ENCODE data around the gene ASB16. TPM values are rescaled to one million over a fixed set of nuclear protein-coding genes. Genes with fewer than 3 reads are reported as not detected.

Gene ASB16
- total RNA-seq, 1 donor, result not detected

DNA sequence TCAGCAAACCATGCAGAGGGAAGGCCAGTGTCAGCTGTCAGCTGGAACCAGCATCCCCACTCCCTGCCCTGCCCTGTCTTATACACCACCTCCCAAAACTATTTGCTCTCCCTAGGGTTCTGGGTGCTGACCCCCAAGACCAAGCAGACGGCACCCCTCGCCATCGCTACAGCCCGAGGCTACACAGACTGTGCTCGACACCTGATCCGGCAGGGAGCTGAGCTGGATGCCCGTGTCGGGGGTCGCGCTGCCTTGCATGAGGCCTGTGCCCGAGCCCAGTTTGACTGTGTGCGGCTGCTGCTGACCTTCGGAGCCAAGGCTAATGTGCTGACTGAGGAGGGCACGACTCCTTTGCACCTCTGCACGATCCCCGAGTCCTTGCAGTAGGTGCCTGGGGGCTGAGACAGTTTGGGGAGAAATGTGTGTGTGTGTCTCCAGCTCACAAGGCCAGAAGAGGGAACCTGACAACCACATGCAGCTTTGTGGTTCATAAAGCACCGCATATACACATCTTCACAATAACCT lies 1.5 kb downstream of the ASB16 start:
- Histone ChIP-seq H3K27me3 (ENCODE audit: insufficient read depth, low read length) (no peaks in the 10 kb centered on the region), H3K4me3 (ENCODE audit: low read length) (no peak overlapping the region), H3K4me1 (ENCODE audit: insufficient read depth, low read length) (peaks cover 4% of the 10 kb centered on the region), H3K9me3 (ENCODE audit: low read depth, low read length) (no peaks in the 10 kb centered on the region)

DNA sequence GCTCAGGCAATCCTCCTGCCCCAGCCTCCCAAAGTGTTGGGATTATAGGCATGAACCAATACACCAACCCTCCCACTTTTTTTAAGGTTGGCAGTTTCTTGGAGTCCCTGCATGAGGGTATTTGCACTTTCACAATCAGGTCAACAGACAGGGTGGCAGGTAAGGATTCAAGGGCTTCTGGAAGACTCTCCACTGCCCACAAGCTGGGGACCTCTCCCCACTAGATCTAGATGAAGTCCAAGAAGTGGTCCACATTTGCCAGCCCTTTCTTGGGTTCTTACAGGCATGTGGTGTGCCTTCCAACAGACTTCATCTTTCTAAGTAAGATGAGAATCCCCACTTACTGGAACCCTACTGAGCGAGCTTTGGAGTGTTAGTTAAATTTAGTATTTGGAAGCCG lies 3.9 kb downstream of the ASB16 start:
- no peaks in the 10 kb centered on the region for H3K27me3 ChIP-seq (ENCODE audit: insufficient read depth, low read length)
- H3K4me1 ChIP-seq (ENCODE audit: insufficient read depth, low read length), result peaks cover 8% of the 10 kb centered on the region
- no peaks in the 10 kb centered on the region for H3K9me3 ChIP-seq (ENCODE audit: low read depth, low read length)
- H3K4me3 ChIP-seq (ENCODE audit: low read length), result no peak overlapping the region

DNA sequence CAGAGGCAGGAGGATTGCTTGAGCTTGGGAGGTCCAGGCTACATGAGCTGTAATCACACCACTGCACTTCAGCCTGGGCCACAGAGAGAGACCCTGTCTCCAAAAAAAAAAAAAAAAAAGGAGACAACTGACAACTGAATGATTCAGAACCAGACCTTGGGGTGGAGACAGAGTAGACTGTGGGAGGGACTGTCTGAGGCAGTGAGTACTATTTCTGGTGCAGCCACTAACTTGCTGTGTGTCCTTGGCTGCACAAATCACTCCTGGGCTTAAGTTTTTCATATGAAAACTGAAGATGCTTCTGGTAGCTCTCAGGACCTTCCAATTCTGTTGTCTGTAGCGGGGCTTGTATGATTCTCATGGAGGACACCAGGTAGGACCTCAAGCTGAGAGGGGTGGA lies 5.8 kb downstream of the ASB16 start:
- H3K4me3 ChIP-seq (ENCODE audit: low read length), result no peak overlapping the region
- H3K4me1 ChIP-seq (ENCODE audit: insufficient read depth, low read length), result peaks cover 8% of the 10 kb centered on the region
- no peaks in the 10 kb centered on the region for H3K27me3 ChIP-seq (ENCODE audit: insufficient read depth, low read length)
- no peaks in the 10 kb centered on the region for H3K9me3 ChIP-seq (ENCODE audit: low read depth, low read length)

DNA sequence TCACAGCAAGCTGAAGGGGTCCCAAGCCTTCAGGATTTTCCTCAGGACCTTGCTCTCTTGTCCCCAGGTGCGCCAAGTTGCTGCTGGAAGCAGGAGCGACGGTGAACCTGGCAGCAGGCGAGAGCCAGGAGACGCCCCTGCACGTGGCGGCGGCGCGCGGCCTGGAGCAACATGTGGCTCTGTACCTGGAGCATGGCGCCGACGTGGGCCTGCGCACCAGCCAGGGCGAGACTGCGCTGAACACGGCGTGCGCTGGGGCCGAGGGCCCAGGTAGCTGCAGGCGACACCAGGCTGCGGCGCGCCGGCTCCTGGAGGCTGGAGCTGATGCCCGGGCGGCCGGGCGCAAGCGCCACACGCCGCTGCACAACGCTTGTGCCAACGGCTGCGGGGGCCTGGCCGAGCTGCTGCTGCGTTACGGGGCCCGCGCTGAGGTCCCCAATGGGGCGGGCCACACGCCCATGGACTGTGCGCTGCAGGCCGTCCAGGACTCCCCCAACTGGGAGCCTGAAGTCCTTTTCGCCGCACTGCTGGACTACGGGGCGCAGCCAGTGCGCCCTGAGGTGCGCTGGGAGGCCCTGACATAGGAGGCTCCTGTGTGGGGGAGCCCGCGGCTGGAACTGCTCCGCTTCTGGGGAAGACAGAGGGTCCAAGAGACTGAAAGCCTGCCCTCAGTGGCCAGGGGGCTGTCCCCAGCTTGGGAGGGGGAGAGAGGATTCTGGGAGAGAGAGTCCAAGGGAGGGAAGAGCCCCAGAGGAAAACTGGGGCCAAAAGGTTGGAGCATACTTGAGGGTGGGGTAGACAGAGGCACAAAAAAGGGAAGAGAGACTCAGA lies 6.4 kb downstream of the ASB16 start:
- Histone ChIP-seq H3K4me3 (ENCODE audit: low read length) (no peak overlapping the region), H3K4me1 (ENCODE audit: insufficient read depth, low read length) (peaks cover 8% of the 10 kb centered on the region), H3K9me3 (ENCODE audit: low read depth, low read length) (no peaks in the 10 kb centered on the region), H3K27me3 (ENCODE audit: insufficient read depth, low read length) (no peaks in the 10 kb centered on the region)

DNA sequence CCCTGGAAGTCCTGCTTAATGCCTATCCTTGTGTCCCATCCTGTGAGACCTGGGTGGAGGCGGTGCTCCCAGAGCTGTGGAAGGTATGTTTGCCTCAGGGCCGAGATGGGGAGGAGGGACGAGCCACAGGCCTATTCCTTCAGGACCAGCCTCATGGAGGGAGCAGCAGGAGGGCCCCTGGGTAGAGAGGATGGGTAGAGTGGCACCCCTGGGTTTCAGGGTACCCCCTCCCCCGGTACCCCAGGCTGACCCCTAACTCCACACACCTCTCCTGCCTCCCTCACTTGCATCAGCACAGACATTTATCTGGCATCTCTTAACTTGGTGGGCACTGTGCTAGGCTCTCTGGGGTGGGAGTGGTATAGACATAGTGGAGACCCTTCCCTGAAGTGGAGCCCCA lies 7.1 kb downstream of the ASB16 start:
- H3K4me1 ChIP-seq (ENCODE audit: insufficient read depth, low read length), result peaks cover 8% of the 10 kb centered on the region
- no peaks in the 10 kb centered on the region for H3K27me3 ChIP-seq (ENCODE audit: insufficient read depth, low read length)
- H3K4me3 ChIP-seq (ENCODE audit: low read length), result no peak overlapping the region
- H3K9me3 ChIP-seq (ENCODE audit: low read depth, low read length), result no peaks in the 10 kb centered on the region

DNA sequence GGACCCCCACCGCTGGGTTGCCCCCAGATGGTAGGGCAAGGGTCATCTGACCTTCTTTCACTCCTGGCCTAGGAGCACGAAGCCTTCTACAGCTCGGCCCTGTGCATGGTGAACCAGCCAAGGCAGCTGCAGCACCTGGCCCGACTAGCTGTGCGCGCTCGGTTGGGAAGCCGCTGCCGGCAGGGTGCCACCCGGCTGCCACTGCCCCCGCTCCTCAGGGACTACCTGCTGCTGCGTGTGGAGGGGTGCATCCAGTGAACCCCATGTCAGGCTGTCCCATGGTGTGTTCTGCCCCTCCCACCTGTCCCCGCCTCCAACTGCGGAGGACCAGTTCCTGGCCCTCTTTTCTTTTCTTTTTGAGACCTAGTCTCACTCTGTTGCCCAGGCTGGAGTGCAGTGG lies 7.6 kb downstream of the ASB16 start:
- H3K4me3 ChIP-seq (ENCODE audit: low read length), result no peak overlapping the region
- peaks cover 8% of the 10 kb centered on the region for H3K4me1 ChIP-seq (ENCODE audit: insufficient read depth, low read length)
- H3K9me3 ChIP-seq (ENCODE audit: low read depth, low read length), result no peaks in the 10 kb centered on the region
- no peaks in the 10 kb centered on the region for H3K27me3 ChIP-seq (ENCODE audit: insufficient read depth, low read length)

DNA sequence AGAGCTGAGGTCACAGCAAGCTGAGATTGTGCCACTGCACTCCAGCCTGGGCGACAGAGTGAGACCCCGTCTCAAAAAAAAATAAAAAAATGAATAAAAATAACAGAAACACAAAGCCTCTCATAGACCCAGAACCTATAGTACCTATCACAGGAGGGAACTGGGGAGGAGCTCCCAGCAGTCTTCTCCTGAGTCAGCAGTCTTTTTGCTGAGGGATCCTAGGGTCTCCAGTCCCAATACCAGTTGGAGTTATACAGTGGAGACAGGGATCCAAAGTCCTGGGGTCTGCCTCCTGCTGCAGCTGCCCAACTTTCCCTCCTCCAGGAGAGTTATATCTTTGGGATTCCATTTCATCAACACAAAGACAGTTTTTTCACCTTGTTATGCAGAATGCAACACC lies 12.5 kb downstream of the ASB16 start:
- Histone ChIP-seq H3K9me3 (ENCODE audit: low read depth, low read length) (no peaks in the 10 kb centered on the region), H3K27me3 (ENCODE audit: insufficient read depth, low read length) (no peaks in the 10 kb centered on the region), H3K4me1 (ENCODE audit: insufficient read depth, low read length) (peaks cover 36% of the 10 kb centered on the region), H3K4me3 (ENCODE audit: low read length) (no peak overlapping the region)

DNA sequence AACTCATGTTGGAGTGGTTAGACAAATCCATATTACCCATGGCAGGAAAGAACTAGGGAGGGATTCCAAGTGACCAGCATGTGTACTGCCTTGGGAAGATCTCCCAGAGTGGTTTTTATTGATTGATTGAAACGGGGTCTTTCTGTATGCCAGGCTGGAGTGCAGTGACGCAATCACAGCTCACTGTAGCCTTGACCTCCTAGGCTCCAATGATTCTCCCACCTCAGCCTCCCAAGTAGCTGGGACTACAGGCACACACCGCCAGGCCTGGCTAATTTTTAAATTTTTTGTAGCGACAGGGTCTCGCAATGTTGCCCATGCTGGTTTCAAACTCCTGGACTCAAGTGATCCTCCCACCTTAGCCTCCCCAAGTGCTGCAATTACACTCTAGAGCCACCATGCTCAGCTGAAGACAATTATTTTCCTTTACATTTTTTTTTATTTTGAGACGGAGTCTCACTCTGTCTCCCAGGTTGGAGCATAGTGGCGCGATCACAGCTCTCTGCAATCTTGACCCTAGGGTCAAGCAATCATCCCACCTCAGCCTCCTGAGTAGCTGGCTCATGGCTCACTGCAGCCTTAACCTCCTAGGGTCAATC lies 13.8 kb downstream of the ASB16 start:
- peaks cover 40% of the 10 kb centered on the region for H3K4me1 ChIP-seq (ENCODE audit: insufficient read depth, low read length)

DNA sequence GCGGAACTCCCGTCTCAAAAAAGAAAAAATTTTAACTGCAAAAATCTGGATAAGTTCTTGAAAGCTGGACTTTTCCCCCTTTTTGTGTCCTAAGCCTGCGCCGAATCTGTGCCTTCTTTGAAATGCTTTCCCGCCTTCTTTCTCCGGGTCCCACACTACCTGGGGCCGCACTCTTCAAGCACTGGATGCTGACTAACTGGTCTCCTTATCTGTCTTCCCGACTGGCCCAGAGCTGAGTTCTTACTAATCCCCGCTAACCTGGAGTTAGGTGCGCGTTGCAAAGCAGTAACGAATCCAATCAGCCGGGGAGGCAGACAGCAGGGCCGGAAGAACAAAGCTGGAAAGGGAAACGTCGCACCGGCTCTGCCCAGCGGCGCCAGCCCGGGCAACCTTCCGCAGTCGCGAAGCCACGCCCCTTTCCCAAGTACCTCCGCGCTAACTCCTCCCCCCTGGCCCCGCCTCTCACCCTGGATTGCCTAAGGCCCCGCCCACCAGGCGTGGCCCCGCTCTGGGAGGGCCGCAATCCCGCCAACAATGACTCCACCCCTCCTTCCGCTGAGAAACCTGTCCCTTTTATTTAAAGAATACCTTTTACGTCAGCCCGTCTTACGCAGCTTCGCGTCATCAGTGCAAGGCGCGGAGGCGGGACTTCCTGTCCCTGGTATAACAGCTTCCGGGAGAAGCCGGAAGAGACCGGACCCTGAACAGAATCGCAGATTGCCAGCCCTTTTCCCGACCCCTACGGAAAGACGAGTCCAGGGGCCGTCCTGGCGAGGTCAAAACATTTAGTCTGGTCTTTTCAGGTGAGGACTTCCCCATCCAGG lies 16.0 kb downstream of the ASB16 start, which contains the start of gene TMUB2:
Gene TMUB2 (plus strand): TSS at position 666 of the 824 bp plus-strand sequence. CDS start 737 bp downstream, outside the sequence.
- Histone ChIP-seq H3K4me3 (ENCODE audit: low read length) (peak within 1 kb of the TSS; percentile 93), H3K4me1 (ENCODE audit: insufficient read depth, low read length) (peaks cover 40% of the 10 kb centered on the region), H3K9me3 (ENCODE audit: low read depth, low read length) (no peaks in the 10 kb centered on the region), H3K27me3 (ENCODE audit: insufficient read depth, low read length) (no peaks in the 10 kb centered on the region)

More for the DNA sequence above, 13.8 kb downstream of the ASB16 start:
- Histone ChIP-seq H3K27me3 (ENCODE audit: insufficient read depth, low read length) (no peaks in the 10 kb centered on the region), H3K4me3 (ENCODE audit: low read length) (no peak overlapping the region), H3K9me3 (ENCODE audit: low read depth, low read length) (no peaks in the 10 kb centered on the region)

DNA sequence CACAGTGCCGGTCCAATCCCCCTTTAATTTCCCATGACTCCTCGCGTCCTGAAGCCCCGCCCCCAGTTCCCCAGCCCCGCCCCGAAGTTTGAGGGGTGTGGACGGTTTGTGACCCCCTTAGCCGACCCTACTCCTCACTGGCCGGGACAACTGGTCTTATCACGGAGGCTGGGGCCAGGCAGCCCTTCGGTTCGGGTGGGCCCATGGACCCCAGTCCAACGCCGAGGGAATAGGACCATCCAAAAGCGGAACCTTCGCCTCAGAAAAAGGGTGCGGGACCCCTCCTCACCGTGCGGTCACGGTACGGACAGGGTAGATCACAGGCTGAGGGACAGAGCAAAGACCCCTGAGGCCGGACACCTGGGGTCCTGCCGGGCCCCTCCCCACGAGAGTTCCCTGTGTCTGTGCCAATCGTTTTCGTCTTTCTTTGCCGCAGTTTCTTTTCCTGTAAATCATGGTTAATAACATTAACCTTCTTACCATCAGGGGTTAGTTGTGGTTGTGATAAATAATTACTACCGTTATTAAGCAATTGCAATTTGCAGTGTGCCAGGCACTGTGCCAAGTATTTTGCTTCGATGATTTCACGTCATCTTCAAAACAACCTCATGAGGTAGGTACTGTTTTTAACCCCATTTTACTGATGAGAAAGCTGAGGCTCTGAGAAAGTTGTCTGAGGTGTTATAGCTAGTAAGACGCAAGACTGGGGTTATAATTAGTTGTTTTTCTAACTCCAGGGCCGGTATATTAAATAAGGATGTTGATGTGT lies 16.8 kb downstream of the ASB16 start:
- Histone ChIP-seq H3K4me1 (ENCODE audit: insufficient read depth, low read length) (peaks cover 43% of the 10 kb centered on the region), H3K9me3 (ENCODE audit: low read depth, low read length) (no peaks in the 10 kb centered on the region), H3K4me3 (ENCODE audit: low read length) (peak overlapping the region; percentile 93), H3K27me3 (ENCODE audit: insufficient read depth, low read length) (no peaks in the 10 kb centered on the region)

DNA sequence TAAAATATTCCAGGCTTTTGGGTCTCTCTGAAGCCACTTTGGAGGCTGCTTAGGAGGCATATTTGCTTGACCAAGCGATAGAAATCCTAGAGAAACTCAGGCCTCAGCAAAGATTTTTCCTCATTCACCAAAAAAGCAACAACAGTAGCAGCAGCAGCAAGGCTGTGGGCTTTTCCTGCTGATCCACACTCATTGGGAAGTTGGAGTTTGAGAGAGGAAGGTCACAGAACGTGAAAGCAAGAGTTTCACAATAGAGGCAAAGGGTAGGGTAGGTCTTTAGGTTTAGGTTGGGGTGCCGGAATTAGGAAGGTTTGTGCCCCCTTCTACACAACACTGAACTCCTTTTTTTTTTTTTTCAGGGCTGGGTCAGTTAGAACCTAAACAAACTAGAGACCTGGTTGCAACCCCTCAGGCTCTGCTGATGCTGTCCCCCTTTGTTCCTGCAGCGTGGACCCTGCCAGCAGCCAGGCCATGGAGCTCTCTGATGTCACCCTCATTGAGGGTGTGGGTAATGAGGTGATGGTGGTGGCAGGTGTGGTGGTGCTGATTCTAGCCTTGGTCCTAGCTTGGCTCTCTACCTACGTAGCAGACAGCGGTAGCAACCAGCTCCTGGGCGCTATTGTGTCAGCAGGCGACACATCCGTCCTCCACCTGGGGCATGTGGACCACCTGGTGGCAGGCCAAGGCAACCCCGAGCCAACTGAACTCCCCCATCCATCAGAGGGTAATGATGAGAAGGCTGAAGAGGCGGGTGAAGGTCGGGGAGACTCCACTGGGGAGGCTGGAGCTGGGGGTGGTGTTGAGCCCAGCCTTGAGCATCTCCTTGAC lies 18.3 kb downstream of the ASB16 start:
- Histone ChIP-seq H3K4me3 (ENCODE audit: low read length) (no peak overlapping the region), H3K4me1 (ENCODE audit: insufficient read depth, low read length) (peaks cover 45% of the 10 kb centered on the region), H3K27me3 (ENCODE audit: insufficient read depth, low read length) (no peaks in the 10 kb centered on the region), H3K9me3 (ENCODE audit: low read depth, low read length) (no peaks in the 10 kb centered on the region)

DNA sequence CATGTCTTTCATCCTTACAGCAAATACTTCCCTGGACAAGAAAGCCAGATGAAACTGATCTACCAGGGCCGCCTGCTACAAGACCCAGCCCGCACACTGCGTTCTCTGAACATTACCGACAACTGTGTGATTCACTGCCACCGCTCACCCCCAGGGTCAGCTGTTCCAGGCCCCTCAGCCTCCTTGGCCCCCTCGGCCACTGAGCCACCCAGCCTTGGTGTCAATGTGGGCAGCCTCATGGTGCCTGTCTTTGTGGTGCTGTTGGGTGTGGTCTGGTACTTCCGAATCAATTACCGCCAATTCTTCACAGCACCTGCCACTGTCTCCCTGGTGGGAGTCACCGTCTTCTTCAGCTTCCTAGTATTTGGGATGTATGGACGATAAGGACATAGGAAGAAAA lies 20.0 kb downstream of the ASB16 start:
- Histone ChIP-seq H3K27me3 (ENCODE audit: insufficient read depth, low read length) (no peaks in the 10 kb centered on the region), H3K4me1 (ENCODE audit: insufficient read depth, low read length) (peaks cover 30% of the 10 kb centered on the region), H3K9me3 (ENCODE audit: low read depth, low read length) (no peaks in the 10 kb centered on the region), H3K4me3 (ENCODE audit: low read length) (no peak overlapping the region)

DNA sequence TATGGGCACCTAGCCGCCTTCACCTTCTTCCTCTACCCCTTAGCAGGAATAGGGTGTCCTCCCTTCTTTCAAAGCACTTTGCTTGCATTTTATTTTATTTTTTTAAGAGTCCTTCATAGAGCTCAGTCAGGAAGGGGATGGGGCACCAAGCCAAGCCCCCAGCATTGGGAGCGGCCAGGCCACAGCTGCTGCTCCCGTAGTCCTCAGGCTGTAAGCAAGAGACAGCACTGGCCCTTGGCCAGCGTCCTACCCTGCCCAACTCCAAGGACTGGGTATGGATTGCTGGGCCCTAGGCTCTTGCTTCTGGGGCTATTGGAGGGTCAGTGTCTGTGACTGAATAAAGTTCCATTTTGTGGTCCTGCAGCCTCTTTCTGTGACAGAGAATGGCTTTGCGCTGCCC lies 20.9 kb downstream of the ASB16 start:
- Histone ChIP-seq H3K9me3 (ENCODE audit: low read depth, low read length) (no peaks in the 10 kb centered on the region), H3K4me1 (ENCODE audit: insufficient read depth, low read length) (peaks cover 23% of the 10 kb centered on the region), H3K27me3 (ENCODE audit: insufficient read depth, low read length) (no peaks in the 10 kb centered on the region), H3K4me3 (ENCODE audit: low read length) (no peak overlapping the region)
